Measurements from ENCODE around the gene CCDC180. TPM values are rescaled to one million over a fixed set of nuclear protein-coding genes. Genes with fewer than 3 reads are reported as not detected.

The CCDC180 gene
- total and polyA plus RNA-seq, 10 of the 15 experiments (the other 5 are each of a cell fraction or from before 2014, with no cell fraction given): 0.31 to 1.1 (median 0.57) TPM

GRCh38 chr9:97304586-97304985, 2.9 kb upstream of the CCDC180 start:
- Histone ChIP-seq H3K27me3 (replicated peaks in 1 of 2; ENCODE audit: control insufficient read depth in 2 of 2, insufficient read depth in 2 of 2, low read length in 1 of 2) (no peaks in the 10 kb centered on the region; a peak in 1 of 4 replicates), H3K4me1 (ENCODE audit: control insufficient read depth, insufficient read depth, low read length) (peaks cover 4% of the 10 kb centered on the region; the same call in 1 of the 2 replicates), H4K20me1 (ENCODE audit: control insufficient read depth, insufficient read depth) (no peaks in the 10 kb centered on the region), H2AFZ (ENCODE audit: control insufficient read depth, low read depth, low read length) (no peak overlapping the region), H3K27ac (ENCODE audit: control insufficient read depth, insufficient read depth) (no peak overlapping the region), H3K9me3 (replicated peaks; ENCODE audit: control insufficient read depth, insufficient read depth, low read length) (peaks cover 7% of the 10 kb centered on the region; the same call in 2 of the 3 replicates), H3K4me2 (ENCODE audit: control insufficient read depth, insufficient read depth) (no peak overlapping the region), H3K4me3 (no peak overlapping the region), H3K36me3 (ENCODE audit: control insufficient read depth in 2 of 2, insufficient read depth in 2 of 2, low read length in 1 of 2) (no peaks in the 10 kb centered on the region), H3K9ac (ENCODE audit: control insufficient read depth, insufficient read depth, low read length) (no peak overlapping the region), H3K79me2 (ENCODE audit: control insufficient read depth, insufficient read depth, low read length) (no peaks in the 10 kb centered on the region)
- in situ Hi-C loops (cut with MboI) (no loop called here), intact Hi-C loops (cut with micrococcal nuclease; ENCODE audit: unreplicated experiment) (no loop called here)
- TF ChIP-seq HCFC1 (IDR thresholded peaks at IDR 0.05; ENCODE audit: low read length): no peak
- BruUV-seq (replicated peaks): no TSS peak
- 19% methylated on average over 2 of the region's 2 CpGs for WGBS (ENCODE audit: insufficient coverage, insufficient replicate concordance, low lambda C conversion rate, missing lambda C conversion rate)
- ChIA-PET RAD21 (ENCODE audit: unreplicated experiment) (no interaction called here), SMC1A (ENCODE audit: uncharacterized antibody, unreplicated experiment) (no interaction called here), CTCF (no interaction called here), POLR2A (no interaction called here)
- ATAC-seq (no peak), FAIRE-seq (no peak), DNase-seq (ENCODE audit: low read depth, low spot score) (no peak)

DNA sequence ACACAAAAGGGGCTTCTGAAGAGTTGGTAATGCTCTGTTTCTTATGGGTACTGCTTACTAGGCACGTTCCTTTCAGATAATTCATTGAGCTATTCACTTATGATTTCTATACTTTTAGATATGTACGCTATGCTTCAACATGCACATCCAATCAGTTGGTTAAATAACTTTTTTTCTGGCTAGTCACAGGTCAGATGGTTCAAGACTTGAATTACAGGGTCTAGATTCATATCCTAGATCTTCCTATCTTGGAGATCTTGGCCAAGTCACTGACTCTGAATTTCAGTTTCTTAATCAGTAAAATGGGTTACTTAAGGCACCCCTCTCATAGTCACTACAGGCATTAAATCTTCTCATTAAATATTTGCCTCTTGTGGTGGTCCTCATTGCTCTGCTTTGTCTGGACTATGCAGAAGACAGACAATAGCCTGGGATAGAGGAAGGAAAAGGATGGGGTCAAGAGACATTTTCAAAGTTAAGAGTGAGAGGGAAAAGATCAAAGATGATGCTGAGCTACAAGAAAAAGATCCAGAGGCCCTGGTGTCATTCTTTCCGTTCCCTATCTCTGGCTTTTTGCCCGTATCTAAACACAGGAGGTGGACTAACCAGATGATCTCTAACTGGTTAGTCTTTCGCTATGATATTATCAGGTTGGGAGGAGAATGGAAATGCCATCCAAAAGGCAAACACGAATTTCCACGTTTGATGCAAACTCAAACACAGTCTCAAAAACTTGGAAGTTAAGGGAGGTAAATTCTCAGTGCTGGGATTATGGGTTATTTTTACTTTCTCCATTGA, 1.8 kb upstream of the CCDC180 start:
- Histone ChIP-seq H3K4me3 (no peak overlapping the region), H3K79me2 (ENCODE audit: control insufficient read depth, insufficient read depth, low read length) (no peaks in the 10 kb centered on the region), H3K4me1 (ENCODE audit: control insufficient read depth, insufficient read depth, low read length) (no peaks in the 10 kb centered on the region), H3K4me2 (ENCODE audit: control insufficient read depth, insufficient read depth) (no peak overlapping the region), H4K20me1 (ENCODE audit: control insufficient read depth, insufficient read depth) (no peaks in the 10 kb centered on the region), H3K27me3 (replicated peaks in 1 of 2; ENCODE audit: control insufficient read depth in 2 of 2, insufficient read depth in 2 of 2, low read length in 1 of 2) (no peaks in the 10 kb centered on the region), H3K36me3 (ENCODE audit: control insufficient read depth in 2 of 2, insufficient read depth in 2 of 2, low read length in 1 of 2) (no peaks in the 10 kb centered on the region), H3K27ac (ENCODE audit: control insufficient read depth, insufficient read depth) (no peak overlapping the region), H2AFZ (ENCODE audit: control insufficient read depth, low read depth, low read length) (no peak overlapping the region), H3K9ac (ENCODE audit: control insufficient read depth, insufficient read depth, low read length) (no peak overlapping the region), H3K9me3 (replicated peaks; ENCODE audit: control insufficient read depth, insufficient read depth, low read length) (peaks cover 5% of the 10 kb centered on the region; the same call in 2 of the 3 replicates)
- DNase-seq (ENCODE audit: low read depth, low spot score) (no peak), FAIRE-seq (no peak), ATAC-seq (no peak)
- SMC1A ChIA-PET (ENCODE audit: uncharacterized antibody, unreplicated experiment): no interaction called here
- in situ Hi-C loops (cut with MboI) (no loop called here), intact Hi-C loops (cut with micrococcal nuclease; ENCODE audit: unreplicated experiment) (no loop called here)
- WGBS (ENCODE audit: insufficient coverage, insufficient replicate concordance, low lambda C conversion rate, missing lambda C conversion rate): 34% methylated on average over 7 of the region's 7 CpGs
- POLR2A ChIA-PET: no interaction called here
- TF ChIP-seq MYC (IDR thresholded peaks at IDR 0.05; ENCODE audit: insufficient read depth, insufficient read length, insufficient replicate concordance, low read length, severe bottlenecking) (no peak), RUNX3 (IDR thresholded peaks at IDR 0.05; ENCODE audit: low read length) (no peak), LARP7 (IDR thresholded peaks at IDR 0.05) (no peak), EZH2 (IDR thresholded peaks at IDR 0.05; ENCODE audit: borderline replicate concordance, control insufficient read depth, low read depth, low read length) (no peak), CBFB (IDR thresholded peaks at IDR 0.05; ENCODE audit: low read depth) (no peak), SIN3A (IDR thresholded peaks at IDR 0.05; ENCODE audit: low read depth, low read length) (no peak)
- TF ChIP-seq, protein P1, sequence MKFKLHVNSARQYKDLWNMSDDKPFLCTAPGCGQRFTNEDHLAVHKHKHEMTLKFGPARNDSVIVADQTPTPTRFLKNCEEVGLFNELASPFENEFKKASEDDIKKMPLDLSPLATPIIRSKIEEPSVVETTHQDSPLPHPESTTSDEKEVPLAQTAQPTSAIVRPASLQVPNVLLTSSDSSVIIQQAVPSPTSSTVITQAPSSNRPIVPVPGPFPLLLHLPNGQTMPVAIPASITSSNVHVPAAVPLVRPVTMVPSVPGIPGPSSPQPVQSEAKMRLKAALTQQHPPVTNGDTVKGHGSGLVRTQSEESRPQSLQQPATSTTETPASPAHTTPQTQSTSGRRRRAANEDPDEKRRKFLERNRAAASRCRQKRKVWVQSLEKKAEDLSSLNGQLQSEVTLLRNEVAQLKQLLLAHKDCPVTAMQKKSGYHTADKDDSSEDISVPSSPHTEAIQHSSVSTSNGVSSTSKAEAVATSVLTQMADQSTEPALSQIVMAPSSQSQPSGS (IDR thresholded peaks at IDR 0.05; ENCODE audit: low read length): no peak
- no TSS peak for BruUV-seq (replicated peaks)
- CTCF ChIA-PET: no interaction called here
- RAD21 ChIA-PET (ENCODE audit: unreplicated experiment): no interaction called here
